ENCODE data around the gene FLII. TPM values are rescaled to one million over a fixed set of nuclear protein-coding genes. Genes with fewer than 3 reads are reported as not detected.

The FLII gene
- total RNA-seq, 2 experiments from 2014 or later = 155 to 219 TPM

GRCh38 chr17:18208092-18208491 is 50.4 kb downstream of the FLII start:
- Histone ChIP-seq H3K79me2 (ENCODE audit: insufficient read depth, low read depth, low read length) (no peaks in the 10 kb centered on the region), H3K4me2 (ENCODE audit: low read length) (no peak overlapping the region), H3K4me3 (ENCODE audit: low read depth, low read length, poor library complexity, severe bottlenecking) (no peak overlapping the region), H3K9me3 (ENCODE audit: low read length) (no peaks in the 10 kb centered on the region), H4K20me1 (ENCODE audit: insufficient read depth, low read length) (0 out of 2 replicates have a peak, but pooled peaks cover 8% of the 10 kb centered on the region), H3K27ac (ENCODE audit: low read depth, low read length, poor library complexity, severe bottlenecking) (no peak overlapping the region), H3K9me2 (ENCODE audit: insufficient read depth, low read length) (no peaks in the 10 kb centered on the region), H3K4me1 (ENCODE audit: insufficient read depth, low read length, poor library complexity, severe bottlenecking) (no peaks in the 10 kb centered on the region), H3K36me3 (ENCODE audit: insufficient read depth, low read length) (peaks cover 76% of the 10 kb centered on the region), H2AFZ (ENCODE audit: low read length) (no peak overlapping the region)
- BruUV-seq (replicated peaks) = no TSS peak
- intact Hi-C loops (cut with micrococcal nuclease; ENCODE audit: unreplicated experiment) = no loop called here
- POLR2A ChIA-PET = interaction anchor here (0.7 kb wide), 1 partner anchor 129 kb away, joined by 3 read pairs; no protein-coding TSS in a partner anchor
- TF ChIP-seq EZH2phosphoT487 (IDR thresholded peaks at IDR 0.05; ENCODE audit: borderline replicate concordance, low read depth, low read length) = no peak
- TF ChIP-seq, protein P1, sequence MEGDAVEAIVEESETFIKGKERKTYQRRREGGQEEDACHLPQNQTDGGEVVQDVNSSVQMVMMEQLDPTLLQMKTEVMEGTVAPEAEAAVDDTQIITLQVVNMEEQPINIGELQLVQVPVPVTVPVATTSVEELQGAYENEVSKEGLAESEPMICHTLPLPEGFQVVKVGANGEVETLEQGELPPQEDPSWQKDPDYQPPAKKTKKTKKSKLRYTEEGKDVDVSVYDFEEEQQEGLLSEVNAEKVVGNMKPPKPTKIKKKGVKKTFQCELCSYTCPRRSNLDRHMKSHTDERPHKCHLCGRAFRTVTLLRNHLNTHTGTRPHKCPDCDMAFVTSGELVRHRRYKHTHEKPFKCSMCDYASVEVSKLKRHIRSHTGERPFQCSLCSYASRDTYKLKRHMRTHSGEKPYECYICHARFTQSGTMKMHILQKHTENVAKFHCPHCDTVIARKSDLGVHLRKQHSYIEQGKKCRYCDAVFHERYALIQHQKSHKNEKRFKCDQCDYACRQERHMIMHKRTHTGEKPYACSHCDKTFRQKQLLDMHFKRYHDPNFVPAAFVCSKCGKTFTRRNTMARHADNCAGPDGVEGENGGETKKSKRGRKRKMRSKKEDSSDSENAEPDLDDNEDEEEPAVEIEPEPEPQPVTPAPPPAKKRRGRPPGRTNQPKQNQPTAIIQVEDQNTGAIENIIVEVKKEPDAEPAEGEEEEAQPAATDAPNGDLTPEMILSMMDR (conservative IDR thresholded peaks at IDR 0.05; ENCODE audit: low read length) = no peak
- no peak for DNase-seq (ENCODE audit: low spot score)
- CTCF ChIA-PET (ENCODE audit: unreplicated experiment) = no interaction called here

DNA sequence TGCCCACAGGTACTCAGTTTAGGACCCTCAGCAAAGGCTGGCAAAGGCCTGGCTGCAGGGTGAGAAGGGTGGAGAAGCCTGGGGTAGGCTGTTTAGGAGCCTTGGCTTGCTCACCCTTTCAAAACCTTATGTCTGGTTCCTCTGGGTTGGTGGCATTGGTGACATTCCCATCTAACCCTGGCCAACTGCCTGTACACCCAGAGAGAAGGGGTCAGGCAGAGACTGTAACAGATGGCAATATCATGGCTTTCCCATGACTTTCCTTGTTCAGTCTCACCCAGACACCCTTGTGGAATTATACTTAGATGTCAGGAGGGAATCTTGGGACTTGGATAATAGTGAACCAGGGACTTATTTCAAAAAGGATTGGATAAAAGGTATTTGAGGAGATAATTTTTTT is 51.6 kb downstream of the FLII start:
- Histone ChIP-seq H3K4me3 (ENCODE audit: low read depth, low read length, poor library complexity, severe bottlenecking) (no peak overlapping the region), H3K36me3 (ENCODE audit: insufficient read depth, low read length) (peaks cover 82% of the 10 kb centered on the region), H3K9me2 (ENCODE audit: insufficient read depth, low read length) (no peaks in the 10 kb centered on the region), H3K27ac (ENCODE audit: low read depth, low read length, poor library complexity, severe bottlenecking) (no peak overlapping the region), H2AFZ (ENCODE audit: low read length) (no peak overlapping the region), H3K4me2 (ENCODE audit: low read length) (no peak overlapping the region), H3K79me2 (ENCODE audit: insufficient read depth, low read depth, low read length) (no peaks in the 10 kb centered on the region), H4K20me1 (ENCODE audit: insufficient read depth, low read length) (0 out of 2 replicates have a peak, but pooled peaks cover 8% of the 10 kb centered on the region), H3K9me3 (ENCODE audit: low read length) (no peaks in the 10 kb centered on the region), H3K4me1 (ENCODE audit: insufficient read depth, low read length, poor library complexity, severe bottlenecking) (no peaks in the 10 kb centered on the region)
- BruUV-seq (replicated peaks) = no TSS peak
- CTCF ChIA-PET (ENCODE audit: unreplicated experiment) = no interaction called here
- no peak for TF ChIP-seq EZH2phosphoT487 (IDR thresholded peaks at IDR 0.05; ENCODE audit: borderline replicate concordance, low read depth, low read length)
- TF ChIP-seq, protein P1 (conservative IDR thresholded peaks at IDR 0.05; ENCODE audit: low read length) = no peak
- no peak for DNase-seq (ENCODE audit: low spot score)
- intact Hi-C loops (cut with micrococcal nuclease; ENCODE audit: unreplicated experiment) = no loop called here
- POLR2A ChIA-PET = no interaction called here

GRCh38 chr17:18205861-18206260 is 52.7 kb downstream of the FLII start:
- no peak overlapping the region for H3K4me3 ChIP-seq (ENCODE audit: low read depth, low read length, poor library complexity, severe bottlenecking)
- H4K20me1 ChIP-seq (ENCODE audit: insufficient read depth, low read length) = 0 out of 2 replicates have a peak, but pooled peaks cover 8% of the 10 kb centered on the region
- H3K4me2 ChIP-seq (ENCODE audit: low read length) = no peak overlapping the region
- H3K9me3 ChIP-seq (ENCODE audit: low read length) = no peaks in the 10 kb centered on the region
- intact Hi-C loops (cut with micrococcal nuclease; ENCODE audit: unreplicated experiment) = no loop called here
- H3K4me1 ChIP-seq (ENCODE audit: insufficient read depth, low read length, poor library complexity, severe bottlenecking) = no peaks in the 10 kb centered on the region
- H3K9me2 ChIP-seq (ENCODE audit: insufficient read depth, low read length) = no peaks in the 10 kb centered on the region
- POLR2A ChIA-PET = no interaction called here
- TF ChIP-seq, protein P1 (conservative IDR thresholded peaks at IDR 0.05; ENCODE audit: low read length) = no peak
- TF ChIP-seq EZH2phosphoT487 (IDR thresholded peaks at IDR 0.05; ENCODE audit: borderline replicate concordance, low read depth, low read length) = no peak
- DNase-seq (ENCODE audit: low spot score) = no peak
- H2AFZ ChIP-seq (ENCODE audit: low read length) = no peak overlapping the region
- CTCF ChIA-PET (ENCODE audit: unreplicated experiment) = no interaction called here
- no peak overlapping the region for H3K27ac ChIP-seq (ENCODE audit: low read depth, low read length, poor library complexity, severe bottlenecking)
- H3K36me3 ChIP-seq (ENCODE audit: insufficient read depth, low read length) = peaks cover 86% of the 10 kb centered on the region
- BruUV-seq (replicated peaks) = no TSS peak
- H3K79me2 ChIP-seq (ENCODE audit: insufficient read depth, low read depth, low read length) = no peaks in the 10 kb centered on the region
